Tibial nerve (tissue), 4 donors: Measurements from ENCODE around the gene TP53RK. TPM values are rescaled to one million over a fixed set of nuclear protein-coding genes. Genes with fewer than 3 reads are reported as not detected.
"Not testable (repeated sequence)": the region's sequence is repeated elsewhere in the genome, so short reads cannot be mapped to it uniquely, and the experiment has no call there.

Experiments
- DNase-seq, 2 donors: peaks; one replicate each; pipeline ENCODE4 v3.0.0-alpha.2; 2019; ENCODE audit warnings: low spot score in 2 of 2
- H3K27ac ChIP-seq, 4 donors: fragments of 200-600 bp; sonication (generic) in 3 of 4; one replicate each; pipeline ENCODE4 v1.5.1; 2017 to 2019; ENCODE audit warnings: mild to moderate bottlenecking in 1 of 4
- H3K27me3 ChIP-seq, 2 donors: fragments of 200-600 bp; sonication (generic) in 1 of 2; one replicate each; pipeline versions ENCODE4 v1.5.1 to v1.6.0; 2017 to 2019
- H3K36me3 ChIP-seq, 3 donors: fragments of 200-600 bp; sonication (generic); one replicate each; pipeline ENCODE4 v1.5.1; 2018 to 2019
- H3K4me1 ChIP-seq, 4 donors: fragments of 200-600 bp; sonication (generic) in 3 of 4; one replicate each; pipeline ENCODE4 v1.5.1; 2017 to 2019
- H3K4me3 ChIP-seq, 4 donors: fragments of 200-600 bp; sonication (generic) in 3 of 4; one replicate each; pipeline ENCODE4 v1.5.1; 2017 to 2019; ENCODE audit warnings: mild to moderate bottlenecking in 1 of 4, moderate library complexity in 1 of 4
- H3K9me3 ChIP-seq, 4 donors: fragments of 200-600 bp; sonication (generic) in 3 of 4; one replicate each; pipeline ENCODE4 v1.5.1; 2017 to 2019
- CTCF ChIP-seq, 5 experiments: fragments of 200-600 bp in 3 of 5; fragments of 450-650 bp in 2 of 5; sonication (generic) in 3 of 5; IDR thresholded peaks; one replicate each; pipeline ENCODE4 v1.5.1; 2016 to 2019; ENCODE audit warnings: antibody characterized with exemption in 5 of 5, mild to moderate bottlenecking in 3 of 5, moderate library complexity in 2 of 5
- EP300 ChIP-seq, 2 donors: sonication (generic); formaldehyde crosslinking; IDR thresholded peaks; one replicate each; pipeline ENCODE4 v1.6.1; 2017; ENCODE audit warnings: antibody characterized with exemption in 2 of 2, mild to moderate bottlenecking in 1 of 2
- POLR2A ChIP-seq, 2 donors: fragments of 450-650 bp; IDR thresholded peaks; one replicate each; pipeline ENCODE4 v1.6.1; 2017; ENCODE audit warnings: antibody characterized with exemption in 2 of 2, mild to moderate bottlenecking in 2 of 2, moderate library complexity in 2 of 2
- WGBS, 2 donors: methylation state at CpG; one replicate each; pipeline ENCODE4 v1.1.5; 2018; 5-methylcytosine and 5-hydroxymethylcytosine counted together
- total RNA-seq, 4 donors: library from RNA; depleted of rRNA; stranded (reverse); fragments of >200 nt; gene quantifications; one replicate each; pipeline ENCODE4 v1.1.0, GENCODE V29; 2016

TP53RK gene
- total RNA-seq, 4 donors from 2014 or later = 16.8 to 24.5 (median 21.9) TPM

GRCh38 chr20:46681032-46681854, 8.0 kb downstream of the TP53RK start:
- DNase-seq = peak; percentile 38 to 89
- 49 to 53% methylated on average over 14 of the region's 14 CpGs for WGBS, 2 donors
- H3K9me3 ChIP-seq = no peaks in the 10 kb centered on the region

GRCh38 chr20:46680684-46681031, 8.6 kb downstream of the TP53RK start:
- DNase-seq = no peak
- peaks cover 0 to 34% (median 7%) of the 10 kb centered on the region in 4 donors for H3K4me1 ChIP-seq
- no peak for TF ChIP-seq EP300 (IDR thresholded peaks at IDR 0.05)
- TF ChIP-seq POLR2A (IDR thresholded peaks at IDR 0.05) = no peak
- no peak for TF ChIP-seq CTCF (IDR thresholded peaks at IDR 0.05)
- H3K36me3 ChIP-seq = peaks cover 0 to 16% (median 0%) of the 10 kb centered on the region in 3 donors
- WGBS, 2 donors = 86 to 97% methylated on average over 1 to 2 of the region's 2 CpGs
- no peaks in the 10 kb centered on the region for H3K9me3 ChIP-seq
- H3K27me3 ChIP-seq = no peaks in the 10 kb centered on the region
- H3K4me3 ChIP-seq = no peak overlapping the region
- no peak overlapping the region for H3K27ac ChIP-seq

More at GRCh38 chr20:46681032-46681854, 8.0 kb downstream of the TP53RK start:
- Histone ChIP-seq H3K4me3 (no peak overlapping the region), H3K36me3 (peaks cover 0 to 22% (median 0%) of the 10 kb centered on the region in 3 donors), H3K4me1 (peaks cover 0 to 36% (median 7%) of the 10 kb centered on the region in 4 donors), H3K27me3 (no peaks in the 10 kb centered on the region), H3K27ac (no peak overlapping the region)
- TF ChIP-seq POLR2A (IDR thresholded peaks at IDR 0.05) (no peak), EP300 (IDR thresholded peaks at IDR 0.05) (no peak), CTCF (IDR thresholded peaks at IDR 0.05) (peak; percentile 65 to 75 (median 70))

GRCh38 chr20:46678516-46678915, 10.7 kb downstream of the TP53RK start:
- Histone ChIP-seq H3K9me3 (no peaks in the 10 kb centered on the region), H3K4me1 (peaks cover 0 to 28% (median 5%) of the 10 kb centered on the region in 4 donors), H3K36me3 (peaks cover 0 to 5% (median 0%) of the 10 kb centered on the region in 3 donors), H3K27ac (no peak overlapping the region), H3K4me3 (no peak overlapping the region), H3K27me3 (no peaks in the 10 kb centered on the region)
- TF ChIP-seq CTCF (IDR thresholded peaks at IDR 0.05) (no peak), EP300 (IDR thresholded peaks at IDR 0.05) (no peak), POLR2A (IDR thresholded peaks at IDR 0.05) (no peak)
- DNase-seq = no peak
- 74 to 76% methylated on average over 4 of the region's 4 CpGs for WGBS, 2 donors

- no peak overlapping the region for H3K27ac ChIP-seq
- peaks cover 0 to 6% (median 0%) of the 10 kb centered on the region in 3 donors for H3K36me3 ChIP-seq
- peaks cover 0 to 19% (median 0%) of the 10 kb centered on the region in 4 donors for H3K4me1 ChIP-seq
- 86 to 87% methylated on average over 5 of the region's 5 CpGs for WGBS, 2 donors
- H3K4me3 ChIP-seq = no peak overlapping the region
- no peaks in the 10 kb centered on the region for H3K27me3 ChIP-seq
- no peak for DNase-seq
- TF ChIP-seq CTCF (IDR thresholded peaks at IDR 0.05) (no peak), POLR2A (IDR thresholded peaks at IDR 0.05) (no peak), EP300 (IDR thresholded peaks at IDR 0.05) (no peak)
- H3K9me3 ChIP-seq = peaks cover 0 to 6% (median 0%) of the 10 kb centered on the region in 4 donors
Measured at GRCh38 chr20:46677608-46678007, 11.6 kb downstream of the TP53RK start.

GRCh38 chr20:46676649-46677316, 12.5 kb downstream of the TP53RK start:
- H3K9me3 ChIP-seq = peaks cover 0 to 14% (median 0%) of the 10 kb centered on the region in 4 donors
- not testable (repeated sequence) for DNase-seq, H3K4me3 ChIP-seq, H3K27me3 ChIP-seq, H3K27ac ChIP-seq
- peaks cover 0 to 13% (median 0%) of the 10 kb centered on the region in 3 donors for H3K36me3 ChIP-seq
- peaks cover 0 to 14% (median 0%) of the 10 kb centered on the region in 4 donors for H3K4me1 ChIP-seq
- WGBS, 2 donors = 89 to 92% methylated on average over 12 to 13 of the region's 14 CpGs
